H1 (cell line): ENCODE measurements around the gene MRPL55. TPM values are rescaled to one million over a fixed set of nuclear protein-coding genes. Genes with fewer than 3 reads are reported as not detected.

Experiments used
- CTCF ChIA-PET: fragments of 300-600 bp; sonication (Branson Sonifier 250); formaldehyde crosslinking; loops from one replicate; lab custom pipeline; 2021; ENCODE audit not compliant: partially characterized antibody; lab: Charles Lee
- POLR2A ChIA-PET: fragments of 300-600 bp; sonication (Branson Sonifier 250); formaldehyde crosslinking; loops from one replicate; lab custom pipeline; 2021; ENCODE audit warnings: inconsistent platforms; ENCODE audit not compliant: partially characterized antibody; lab: Charles Lee
- DNase-seq, 2 experiments: peaks; one replicate each; pipeline versions ENCODE4 v3.0.0 to v3.0.0-alpha.2; 2010 to 2022; ENCODE audit warnings: low spot score in 2 of 2, low read depth in 1 of 2, mixed read lengths in 1 of 2
- FAIRE-seq: peaks from 2 replicates; lab custom pipeline; 2011; peaks lifted over from hg19 to GRCh38; lab: Jason Lieb, UNC
- H2AFZ ChIP-seq: 2 replicates; pipeline ENCODE4 v1.8.1; 2012; ENCODE audit warnings: low read length, inconsistent platforms
- H2AK5ac ChIP-seq: 2 replicates; pipeline ENCODE4 v1.6.1; 2013; ENCODE audit warnings: low read depth, low read length
- H2BK120ac ChIP-seq: replicated peaks from 2 replicates; pipeline ENCODE3; 2013; ENCODE audit warnings: low read depth, low read length, inconsistent platforms
- H2BK12ac ChIP-seq: 2 replicates; pipeline ENCODE4 v1.6.1; 2013; ENCODE audit warnings: low read depth, low read length
- H2BK15ac ChIP-seq: 2 replicates; pipeline ENCODE4 v1.6.1; 2013; ENCODE audit warnings: low read length
- H2BK20ac ChIP-seq: 2 replicates; pipeline ENCODE4 v1.6.1; 2013; ENCODE audit warnings: low read length
- H2BK5ac ChIP-seq: 2 replicates; pipeline ENCODE4 v1.6.1; 2013; ENCODE audit warnings: low read depth, low read length
- H3K14ac ChIP-seq: 2 replicates; pipeline ENCODE4 v1.6.1; 2013; ENCODE audit warnings: inconsistent platforms; ENCODE audit not compliant: insufficient read length
- H3K18ac ChIP-seq: 2 replicates; pipeline ENCODE4 v1.6.1; 2013; ENCODE audit warnings: low read length; ENCODE audit errors: extremely low read depth
- H3K23ac ChIP-seq: 2 replicates; pipeline ENCODE4 v1.6.1; 2013; ENCODE audit warnings: inconsistent platforms; ENCODE audit not compliant: insufficient read length
- H3K23me2 ChIP-seq: 2 replicates; pipeline ENCODE4 v1.6.1; 2013; ENCODE audit warnings: low read depth, low read length
- H3K27ac ChIP-seq: 2 replicates; pipeline ENCODE4 v1.6.1; 2011; ENCODE audit warnings: low read depth, low read length, inconsistent platforms
- H3K27me3 ChIP-seq, 4 experiments: replicated peaks in 1 of 4; 1 replicate in 1 of 4; 2 replicates in 3 of 4; pipeline versions ENCODE4 v1.6.1 to v1.8.1; 2011 to 2013; ENCODE audit warnings: low read length in 3 of 4, mild to moderate bottlenecking in 3 of 4, inconsistent platforms in 2 of 4, mixed read lengths in 2 of 4, moderate library complexity in 1 of 4; ENCODE audit not compliant: control insufficient read depth in 3 of 4, insufficient read depth in 3 of 4; ENCODE audit errors: extremely low read depth in 1 of 4
- H3K36me3 ChIP-seq, 4 experiments: 2 replicates each; pipeline versions ENCODE4 v1.6.1 to v1.8.1; 2011 to 2013; ENCODE audit warnings: mild to moderate bottlenecking in 4 of 4, low read length in 3 of 4, moderate library complexity in 2 of 4, control low read depth in 1 of 4, inconsistent platforms in 1 of 4; ENCODE audit not compliant: insufficient read depth in 4 of 4, control insufficient read depth in 2 of 4
- H3K4ac ChIP-seq: replicated peaks from 2 replicates; pipeline ENCODE3; 2013; ENCODE audit warnings: low read length, low read depth, mixed read lengths, inconsistent platforms; ENCODE audit not compliant: insufficient read length
- H3K4me1 ChIP-seq, 4 experiments: replicated peaks in 1 of 4; 1 replicate in 1 of 4; 2 replicates in 3 of 4; pipeline versions ENCODE4 v1.6.1 to v1.8.1; 2011 to 2013; ENCODE audit warnings: low read length in 3 of 4, inconsistent platforms in 2 of 4, mixed read lengths in 1 of 4; ENCODE audit not compliant: insufficient read depth in 4 of 4, control insufficient read depth in 3 of 4
- H3K4me2 ChIP-seq, 2 experiments: 2 replicates each; pipeline versions ENCODE4 v1.6.1 to v1.8.1; 2011 to 2013; ENCODE audit warnings: low read depth in 2 of 2, low read length in 2 of 2, control low read depth in 1 of 2, inconsistent platforms in 1 of 2, mild to moderate bottlenecking in 1 of 2; ENCODE audit not compliant: insufficient read depth in 1 of 2
- H3K4me3 ChIP-seq, 4 experiments: fragments of 200-600, 300-600 bp in 1 of 4; sonication (generic), shearing (Covaris generic), sonication (Bioruptor Twin) in 1 of 4; 2 replicates each; pipeline versions ENCODE4 v1.5.1 to v1.8.1; 2011 to 2016; ENCODE audit warnings: low read length in 4 of 4, low read depth in 3 of 4, control low read depth in 2 of 4, inconsistent platforms in 2 of 4, mild to moderate bottlenecking in 2 of 4, mixed read lengths in 1 of 4, moderate library complexity in 1 of 4; ENCODE audit not compliant: insufficient read depth in 2 of 4; ENCODE audit errors: extremely low read depth in 1 of 4
- H3K56ac ChIP-seq: replicated peaks from 2 replicates; pipeline ENCODE3; 2013; ENCODE audit warnings: low read depth, mild to moderate bottlenecking, mixed read lengths, low read length, inconsistent platforms; ENCODE audit not compliant: insufficient read length
- H3K79me1 ChIP-seq: 2 replicates; pipeline ENCODE4 v1.6.1; 2013; ENCODE audit warnings: low read depth, low read length, control low read depth
- H3K79me2 ChIP-seq, 2 experiments: 2 replicates each; pipeline versions ENCODE4 v1.6.1 to v1.8.1; 2012 to 2013; ENCODE audit warnings: low read length in 2 of 2, mild to moderate bottlenecking in 2 of 2, inconsistent platforms in 1 of 2; ENCODE audit not compliant: insufficient read depth in 2 of 2, control insufficient read depth in 1 of 2
- H3K9ac ChIP-seq, 4 experiments: replicated peaks in 1 of 4; 1 replicate in 1 of 4; 2 replicates in 3 of 4; pipeline versions ENCODE4 v1.6.1 to v1.8.1; 2011 to 2013; ENCODE audit warnings: low read depth in 3 of 4, low read length in 3 of 4, control low read depth in 2 of 4, mild to moderate bottlenecking in 2 of 4, moderate library complexity in 2 of 4, inconsistent platforms in 1 of 4; ENCODE audit errors: extremely low read depth in 1 of 4
- H3K9me3 ChIP-seq, 2 experiments: 2 replicates each; pipeline versions ENCODE4 v1.6.1 to v1.8.1; 2012 to 2013; ENCODE audit warnings: mild to moderate bottlenecking in 2 of 2, moderate library complexity in 2 of 2, control low read depth in 1 of 2, inconsistent platforms in 1 of 2, low read depth in 1 of 2, low read length in 1 of 2, mixed read lengths in 1 of 2; ENCODE audit not compliant: insufficient read depth in 2 of 2
- H4K20me1 ChIP-seq, 2 experiments: replicated peaks in 1 of 2; 2 replicates each; pipeline versions ENCODE3 to v1.8.1; 2011 to 2013; ENCODE audit warnings: inconsistent platforms in 2 of 2, low read length in 2 of 2, mild to moderate bottlenecking in 1 of 2; ENCODE audit not compliant: insufficient read depth in 2 of 2, control insufficient read depth in 1 of 2
- H4K5ac ChIP-seq: 2 replicates; pipeline ENCODE4 v1.6.1; 2013; ENCODE audit warnings: low read length, low read depth, mixed read lengths, inconsistent platforms; ENCODE audit not compliant: insufficient read length
- H4K8ac ChIP-seq: 2 replicates; pipeline ENCODE4 v1.8.0; 2013; ENCODE audit warnings: mild to moderate bottlenecking, moderate library complexity, low read length, inconsistent platforms; ENCODE audit not compliant: insufficient read depth; ENCODE audit errors: extremely low read depth
- H4K91ac ChIP-seq: replicated peaks from 2 replicates; pipeline ENCODE3; 2013; ENCODE audit warnings: low read length, mixed read lengths, inconsistent platforms; ENCODE audit not compliant: insufficient read length
- BCL11A ChIP-seq, 2 experiments: IDR thresholded peaks; one replicate each; pipeline ENCODE4 v1.6.1; 2011; ENCODE audit warnings: low read depth in 2 of 2, low read length in 2 of 2, mild to moderate bottlenecking in 2 of 2
- CBX5 ChIP-seq: fragments of 300-800, 300-1000 bp; sonication (generic); IDR thresholded peaks from 2 replicates; pipeline ENCODE4 v1.7.1; 2016; ENCODE audit warnings: antibody characterized with exemption, low read length, low read depth
- CHD1 ChIP-seq: IDR thresholded peaks from 2 replicates; pipeline ENCODE4 v1.6.1; 2012; ENCODE audit warnings: low read depth, low read length, improper control_type of control experiment
- EZH2 ChIP-seq: fragments of 200-600 bp; sonication (generic); IDR thresholded peaks from 2 replicates; pipeline ENCODE4 v1.7.1; 2012; ENCODE audit warnings: low read depth, mild to moderate bottlenecking, moderate library complexity, low read length, inconsistent platforms; ENCODE audit not compliant: severe bottlenecking
- FOSL1 ChIP-seq: IDR thresholded peaks from 2 replicates; pipeline ENCODE4 v1.6.1; 2011; ENCODE audit warnings: mild to moderate bottlenecking, low read depth, low read length, moderate library complexity; ENCODE audit not compliant: insufficient read depth
- HDAC6 ChIP-seq: IDR thresholded peaks from one replicate; pipeline ENCODE4 v1.7.1; 2012; ENCODE audit warnings: low read depth, mild to moderate bottlenecking, inconsistent platforms, low read length, moderate library complexity
- MAFK ChIP-seq: IDR thresholded peaks from 2 replicates; pipeline ENCODE4 v1.6.1; 2012; ENCODE audit warnings: low read depth, mild to moderate bottlenecking, improper control_type of control experiment, low read length
- POLR2A ChIP-seq, 2 experiments: IDR thresholded peaks; 1 replicate in 1 of 2; 2 replicates in 1 of 2; pipeline ENCODE4 v1.6.1; 2011; ENCODE audit warnings: low read depth in 2 of 2, low read length in 2 of 2, mild to moderate bottlenecking in 2 of 2; ENCODE audit errors: control extremely low read depth in 1 of 2
- TAF1 ChIP-seq: IDR thresholded peaks from 2 replicates; pipeline ENCODE4 v1.6.1; 2011; ENCODE audit warnings: mild to moderate bottlenecking, low read depth, low read length
- TAF7 ChIP-seq: optimal IDR thresholded peaks from 2 replicates; pipeline ENCODE3; 2011; ENCODE audit warnings: low read depth, mild to moderate bottlenecking, inconsistent platforms, low read length, moderate library complexity, borderline replicate concordance
- WGBS, 2 experiments: shearing (Covaris generic) in 1 of 2; methylation state at CpG; one replicate each; pipeline versions ENCODE4 v1.1.6 to v1.1.7; 2013 to 2015; ENCODE audit warnings: low lambda C conversion rate in 2 of 2, mixed read lengths in 2 of 2, inconsistent platforms in 1 of 2, low coverage in 1 of 2, missing lambda C conversion rate in 1 of 2; ENCODE audit not compliant: insufficient replicate concordance in 2 of 2, insufficient coverage in 1 of 2, insufficient read length in 1 of 2; ENCODE audit errors: extremely low coverage in 1 of 2, missing lambda C conversion rate in 1 of 2; 5-methylcytosine and 5-hydroxymethylcytosine counted together
- polyA plus RNA-seq, 7 experiments: library from polyadenylated mRNA; depleted of rRNA in 3 of 7; stranded (reverse) in 5 of 7; unstranded in 2 of 7; fragments of >200 nt in 5 of 7; fragments of 200-250 nt in 2 of 7; gene quantifications; 1 replicate in 5 of 7; 2 replicates in 1 of 7; 4 replicates in 1 of 7; pipeline versions ENCODE4 v1.2.1 to v1.2.3, GENCODE V29; 2011 to 2013; ENCODE audit warnings: missing spikeins in 2 of 7, mixed read lengths in 2 of 7
- total RNA-seq: library from RNA; stranded (reverse); fragmentation: NEBNext Ultra II Directional; extraction: Animal tissue kit (Norgen Biotek cat#: 25700); gene quantifications from 2 replicates; pipeline ENCODE4 v1.2.1, GENCODE V29; 2021
- TF ChIP-seq, protein P1 (sequence below): IDR thresholded peaks from 2 replicates; pipeline ENCODE4 v1.6.1; 2012; ENCODE audit warnings: inconsistent platforms
- TF ChIP-seq, protein P2 (sequence below), 3 experiments: IDR thresholded peaks; 1 replicate in 2 of 3; 2 replicates in 1 of 3; pipeline versions ENCODE4 v1.5.1 to v1.6.1; 2011; ENCODE audit warnings: low read length in 3 of 3, mild to moderate bottlenecking in 3 of 3, inconsistent platforms in 2 of 3, low read depth in 1 of 3, moderate library complexity in 1 of 3; ENCODE audit not compliant: insufficient read depth in 1 of 3; ENCODE audit errors: control extremely low read depth in 1 of 3

Gene MRPL55
- total and polyA plus RNA-seq, 2 of the 8 experiments (the other 6 are each of a cell fraction or from before 2014, with no cell fraction given): 59.0 to 244 TPM

DNA sequence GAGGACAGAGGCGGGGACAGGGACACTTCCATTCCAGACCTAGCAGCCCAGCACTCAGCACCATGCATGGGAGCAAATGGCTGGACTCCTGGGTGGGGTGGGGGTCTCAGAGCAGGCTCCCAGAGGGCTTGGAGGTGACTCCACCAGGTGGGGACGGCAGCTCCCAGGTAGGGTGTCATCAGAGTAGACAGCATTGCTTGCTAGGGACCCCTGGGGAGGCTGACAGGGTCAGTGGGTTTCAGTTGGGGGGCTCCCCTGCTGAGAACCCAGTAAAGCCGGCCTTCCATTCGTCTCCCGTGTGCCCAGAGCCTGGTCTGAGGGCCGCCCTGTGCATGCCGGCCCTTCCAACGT lies 35.9 kb upstream of the MRPL55 start:
- FAIRE-seq: no peak
- no peak overlapping the region for H3K18ac ChIP-seq
- POLR2A ChIA-PET: interaction anchor here (1.0 to 1.8 kb wide), 2 partner anchors 12 to 20 kb away, joined by 3 to 7 read pairs; partner anchors contain the start of gene IBA57
- H4K8ac ChIP-seq: no peak overlapping the region
- no peak for DNase-seq
- peaks cover 8 to 28% of the 10 kb centered on the region in 2 experiments for H4K20me1 ChIP-seq
- peaks cover 5% of the 10 kb centered on the region; the same call in 1 of the 2 replicates for H3K23me2 ChIP-seq
- H3K4me2 ChIP-seq: no peak overlapping the region
- no peak overlapping the region for H2AK5ac ChIP-seq
- no peak overlapping the region for H2BK120ac ChIP-seq
- no peak overlapping the region for H3K14ac ChIP-seq
- H3K23ac ChIP-seq: no peak overlapping the region
- H3K4me3 ChIP-seq: no peak overlapping the region
- no peak overlapping the region for H3K27ac ChIP-seq
- H2BK12ac ChIP-seq: no peak overlapping the region
- H3K56ac ChIP-seq: no peak overlapping the region
- no peak overlapping the region for H4K5ac ChIP-seq
- H3K79me1 ChIP-seq: peaks cover 23% of the 10 kb centered on the region
- no peak overlapping the region for H2BK15ac ChIP-seq
- peaks cover 0 to 43% of the 10 kb centered on the region in 2 experiments; a peak in 3 of 4 replicates for H3K79me2 ChIP-seq
- no peak overlapping the region for H2BK5ac ChIP-seq
- no peak overlapping the region for H4K91ac ChIP-seq
- no peak overlapping the region for H2AFZ ChIP-seq
- H3K9me3 ChIP-seq: no peaks in the 10 kb centered on the region
- H3K36me3 ChIP-seq: no peaks in the 10 kb centered on the region
- no peak overlapping the region for H3K9ac ChIP-seq
- H2BK20ac ChIP-seq: no peak overlapping the region
- H3K27me3 ChIP-seq: no peaks in the 10 kb centered on the region
- 95% methylated on average over 8 of the region's 8 CpGs; no CpG with 5 or more reads in 1 of the 2 experiments for WGBS, 2 experiments
- CTCF ChIA-PET: interaction anchor here (1.4 to 1.7 kb wide), 2 partner anchors 14 to 19 kb away, joined by 3 to 5 read pairs; no protein-coding TSS in a partner anchor
- H3K4me1 ChIP-seq: peaks cover 0 to 18% (median 10%) of the 10 kb centered on the region in 4 experiments; a peak in 5 of 7 replicates
- no peak overlapping the region for H3K4ac ChIP-seq
- TF ChIP-seq, protein P1, sequence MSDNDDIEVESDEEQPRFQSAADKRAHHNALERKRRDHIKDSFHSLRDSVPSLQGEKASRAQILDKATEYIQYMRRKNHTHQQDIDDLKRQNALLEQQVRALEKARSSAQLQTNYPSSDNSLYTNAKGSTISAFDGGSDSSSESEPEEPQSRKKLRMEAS: no peak
- TF ChIP-seq, protein P2, sequence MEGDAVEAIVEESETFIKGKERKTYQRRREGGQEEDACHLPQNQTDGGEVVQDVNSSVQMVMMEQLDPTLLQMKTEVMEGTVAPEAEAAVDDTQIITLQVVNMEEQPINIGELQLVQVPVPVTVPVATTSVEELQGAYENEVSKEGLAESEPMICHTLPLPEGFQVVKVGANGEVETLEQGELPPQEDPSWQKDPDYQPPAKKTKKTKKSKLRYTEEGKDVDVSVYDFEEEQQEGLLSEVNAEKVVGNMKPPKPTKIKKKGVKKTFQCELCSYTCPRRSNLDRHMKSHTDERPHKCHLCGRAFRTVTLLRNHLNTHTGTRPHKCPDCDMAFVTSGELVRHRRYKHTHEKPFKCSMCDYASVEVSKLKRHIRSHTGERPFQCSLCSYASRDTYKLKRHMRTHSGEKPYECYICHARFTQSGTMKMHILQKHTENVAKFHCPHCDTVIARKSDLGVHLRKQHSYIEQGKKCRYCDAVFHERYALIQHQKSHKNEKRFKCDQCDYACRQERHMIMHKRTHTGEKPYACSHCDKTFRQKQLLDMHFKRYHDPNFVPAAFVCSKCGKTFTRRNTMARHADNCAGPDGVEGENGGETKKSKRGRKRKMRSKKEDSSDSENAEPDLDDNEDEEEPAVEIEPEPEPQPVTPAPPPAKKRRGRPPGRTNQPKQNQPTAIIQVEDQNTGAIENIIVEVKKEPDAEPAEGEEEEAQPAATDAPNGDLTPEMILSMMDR (IDR thresholded peaks at IDR 0.05; ENCODE audit: control extremely low read depth in 1 of 3, insufficient read depth in 1 of 3, low read depth in 1 of 3, low read length in 3 of 3): no peak
- no peak for TF ChIP-seq BCL11A (IDR thresholded peaks at IDR 0.05; ENCODE audit: low read depth in 2 of 2, low read length in 2 of 2)
- TF ChIP-seq EZH2: no peak
- TF ChIP-seq CHD1: no peak
- TF ChIP-seq TAF1: no peak
- no peak for TF ChIP-seq TAF7
- TF ChIP-seq HDAC6: no peak
- TF ChIP-seq CBX5: no peak
- TF ChIP-seq MAFK: no peak
- no peak for TF ChIP-seq FOSL1
- no peak for TF ChIP-seq POLR2A (IDR thresholded peaks at IDR 0.05; ENCODE audit: control extremely low read depth in 1 of 2, low read depth in 2 of 2, low read length in 2 of 2)
